ENCODE results near the gene ANKRD63. TPM values are rescaled to one million over a fixed set of nuclear protein-coding genes. Genes with fewer than 3 reads are reported as not detected.

The ANKRD63 gene
- total RNA-seq, 1 experiment from 2014 or later, result 0.46 TPM

GRCh38 chr15:40239693-40240618 lies 42.9 kb downstream of the ANKRD63 start:
- Histone ChIP-seq H3K18ac (ENCODE audit: insufficient read length, low read depth, low read length) (no peak overlapping the region), H2AFZ (ENCODE audit: low read length) (no peak overlapping the region), H3K79me1 (ENCODE audit: insufficient read depth, low read depth, low read length, poor library complexity, severe bottlenecking) (no peaks in the 10 kb centered on the region), H2BK12ac (ENCODE audit: insufficient read length, low read depth, low read length) (no peak overlapping the region), H2BK15ac (ENCODE audit: low read depth, low read length) (no peak overlapping the region), H4K91ac (ENCODE audit: insufficient read length, low read depth, low read length) (no peak overlapping the region), H3K27me3 (ENCODE audit: insufficient read depth, low read length) (no peaks in the 10 kb centered on the region), H2BK5ac (ENCODE audit: insufficient read length, low read length) (no peak overlapping the region), H2BK120ac (ENCODE audit: low read depth, low read length, poor library complexity, severe bottlenecking) (no peak overlapping the region), H4K8ac (replicated peaks; ENCODE audit: insufficient read length, low read depth, low read length) (no peak overlapping the region), H4K5ac (ENCODE audit: insufficient read length, low read depth, low read length) (no peak overlapping the region), H3K4ac (ENCODE audit: low read depth, low read length) (no peak overlapping the region), H3K27ac (ENCODE audit: insufficient read length, low read depth, low read length) (no peak overlapping the region), H3K23me2 (ENCODE audit: insufficient read length, low read depth, low read length, poor library complexity, severe bottlenecking) (peaks cover 8% of the 10 kb centered on the region), H3K9me3 (ENCODE audit: control insufficient read depth, low read depth, low read length) (no peaks in the 10 kb centered on the region), H2AK5ac (ENCODE audit: insufficient read length, low read length) (no peak overlapping the region), H3K4me2 (ENCODE audit: insufficient read depth, insufficient read length, low read length) (peak overlapping the region; percentile 37), H3K4me1 (ENCODE audit: insufficient read depth, low read length) (no peaks in the 10 kb centered on the region; the same call in 1 of the 2 replicates), H3K9ac (ENCODE audit: extremely low read depth, insufficient read length, low read length) (no peak overlapping the region), H3T11ph (ENCODE audit: low read length) (no peak overlapping the region), H4K20me1 (ENCODE audit: control insufficient read depth, insufficient read depth, insufficient read length) (no peaks in the 10 kb centered on the region), H3K56ac (ENCODE audit: insufficient read length, low read depth, low read length) (no peak overlapping the region), H2BK20ac (ENCODE audit: low read depth, low read length, poor library complexity, severe bottlenecking) (no peak overlapping the region), H3K14ac (ENCODE audit: insufficient read depth, low read length) (peak overlapping the region; percentile 24; the same call in 1 of the 2 replicates), H3K23ac (ENCODE audit: insufficient read length, low read depth, low read length) (no peak overlapping the region), H3K79me2 (ENCODE audit: insufficient read depth, low read length) (no peaks in the 10 kb centered on the region)
- H3K4me1 Mint-ChIP-seq, result peaks cover 26 to 27% of the 10 kb centered on the region in 2 experiments
- no peaks in the 10 kb centered on the region for H3K9me3 Mint-ChIP-seq
- no peak for DNase-seq
- WGBS (ENCODE audit: extremely low coverage, insufficient read length, low lambda C conversion rate), result no CpG with 5 or more reads among the region's 19 CpGs
- H3K27me3 Mint-ChIP-seq (ENCODE audit: low read depth), result peaks cover 18% of the 10 kb centered on the region
- H3K36me3 Mint-ChIP-seq (ENCODE audit: insufficient read depth in 1 of 3, low read depth in 3 of 3), result peaks cover 0 to 2% (median 0%) of the 10 kb centered on the region in 3 experiments; a peak in 1 of 7 replicates
- peak overlapping the region in 2 of 3 experiments; percentile 17 to 59; a peak in 2 of 7 replicates for H3K27ac Mint-ChIP-seq
- TF ChIP-seq CTCF (conservative IDR thresholded peaks at IDR 0.05), result no peak
- peak overlapping the region; percentile 33 to 57; a peak in 4 of 5 replicates for H3K4me3 Mint-ChIP-seq
